ENCODE results near the gene GBGT1.
A peak's percentile ranks its signal among the peaks of the same experiment; 100 is the strongest.

Gene GBGT1

GRCh38 chr9:133141833-133142595 lies 21.7 kb downstream of the GBGT1 start:
- DNase-seq: peak; percentile 46

GRCh38 chr9:133140606-133141005 lies 23.1 kb downstream of the GBGT1 start:
- no peak for DNase-seq

- no peak for DNase-seq
Measured at GRCh38 chr9:133140174-133140505, 23.6 kb downstream of the GBGT1 start.

GRCh38 chr9:133139246-133140173 lies 24.2 kb downstream of the GBGT1 start:
- no peak for DNase-seq

- DNase-seq: no peak
Measured at GRCh38 chr9:133137451-133138231, 26.1 kb downstream of the GBGT1 start.

GRCh38 chr9:133135146-133135745 lies 28.5 kb downstream of the GBGT1 start:
- DNase-seq: peak; percentile 84

GRCh38 chr9:133134388-133135145 lies 29.1 kb downstream of the GBGT1 start:
- peak; percentile 54 for DNase-seq

- DNase-seq: peak; percentile 92
Measured at GRCh38 chr9:133133681-133134387, 29.9 kb downstream of the GBGT1 start.

GRCh38 chr9:133132174-133132573 lies 31.5 kb downstream of the GBGT1 start:
- DNase-seq: no peak

GRCh38 chr9:133131506-133131905 lies 32.2 kb downstream of the GBGT1 start:
- no peak for DNase-seq

GRCh38 chr9:133130685-133131244 lies 32.9 kb downstream of the GBGT1 start:
- DNase-seq: peak; percentile 32

- DNase-seq: no peak
Measured at GRCh38 chr9:133129001-133129795, 34.5 kb downstream of the GBGT1 start.

- no peak for DNase-seq
Measured at GRCh38 chr9:133128152-133128551, 35.6 kb downstream of the GBGT1 start.

- no peak for DNase-seq
Measured at GRCh38 chr9:133127340-133127981, 36.3 kb downstream of the GBGT1 start.

GRCh38 chr9:133126697-133127339 lies 36.9 kb downstream of the GBGT1 start:
- no peak for DNase-seq

GRCh38 chr9:133125941-133126696 lies 37.6 kb downstream of the GBGT1 start:
- no peak for DNase-seq

GRCh38 chr9:133124907-133125275 lies 38.8 kb downstream of the GBGT1 start:
- DNase-seq: no peak
